IMR-90 (cell line): Measurements from ENCODE around the gene EXOC4. TPM values are rescaled to one million over a fixed set of nuclear protein-coding genes. Genes with fewer than 3 reads are reported as not detected.

Experiments used
- ATAC-seq: fragments of 200-7000 bp; cut with Tn5 transposase; 2 replicates; pipeline ENCODE4 v1.9.1; 2020; ENCODE audit warnings: low read depth, mild to moderate bottlenecking, moderate library complexity
- BruUV-seq: library from RNA; stranded (reverse); fragments of 400-500 nt; replicated peaks from 2 replicates; lab custom pipeline; 2021; lab: Mats Ljungman, UMichigan
- CTCF ChIA-PET: fragments of 300-600 bp; formaldehyde crosslinking; extraction: SDS; loops from one replicate; lab custom pipeline; 2021; ENCODE audit warnings: antibody characterized with exemption; lab: Yijun Ruan, JAX
- POLR2A ChIA-PET: fragments of 300-600 bp; sonication (Branson Sonifier 250); formaldehyde crosslinking; loops from one replicate; lab custom pipeline; 2022; ENCODE audit warnings: antibody characterized with exemption; ENCODE audit not compliant: unreplicated experiment; lab: Charles Lee
- DNase-seq: peaks from one replicate; pipeline ENCODE4 v3.0.0; 2013
- H2AFZ ChIP-seq: replicated peaks from 2 replicates; pipeline ENCODE3; 2013; ENCODE audit warnings: low read length, mild to moderate bottlenecking; ENCODE audit not compliant: poor library complexity
- H2AK5ac ChIP-seq: 2 replicates; pipeline ENCODE4 v1.6.1; 2013; ENCODE audit warnings: low read depth, low read length, inconsistent platforms
- H2AK9ac ChIP-seq: replicated peaks from 2 replicates; pipeline ENCODE3; 2013; ENCODE audit warnings: mild to moderate bottlenecking, low read depth, low read length, moderate library complexity; ENCODE audit not compliant: poor library complexity
- H2BK120ac ChIP-seq: 2 replicates; pipeline ENCODE4 v1.6.1; 2013; ENCODE audit warnings: low read depth, low read length, inconsistent platforms
- H2BK15ac ChIP-seq: 3 replicates; pipeline ENCODE4 v1.6.1; 2013; ENCODE audit warnings: low read depth, low read length, inconsistent platforms
- H2BK20ac ChIP-seq: 2 replicates; pipeline ENCODE4 v1.6.1; 2013; ENCODE audit warnings: low read depth, mild to moderate bottlenecking, inconsistent platforms, low read length, moderate library complexity
- H2BK5ac ChIP-seq: 2 replicates; pipeline ENCODE4 v1.6.1; 2013; ENCODE audit warnings: mild to moderate bottlenecking, low read depth, low read length, inconsistent platforms; ENCODE audit not compliant: poor library complexity, severe bottlenecking
- H3K14ac ChIP-seq: replicated peaks from 2 replicates; pipeline ENCODE4 v1.6.1; 2013; ENCODE audit warnings: low read depth, low read length, inconsistent platforms
- H3K18ac ChIP-seq: 2 replicates; pipeline ENCODE4 v1.6.1; 2013; ENCODE audit warnings: low read depth, low read length, control low read depth
- H3K23ac ChIP-seq: 2 replicates; pipeline ENCODE4 v1.6.1; 2013; ENCODE audit warnings: low read depth, low read length, inconsistent platforms
- H3K27ac ChIP-seq: 2 replicates; pipeline ENCODE4 v1.5.1; 2013; ENCODE audit warnings: mild to moderate bottlenecking, control low read depth, low read length; ENCODE audit not compliant: insufficient read depth
- H3K27me3 ChIP-seq: 2 replicates; pipeline ENCODE4 v1.6.1; 2013; ENCODE audit warnings: low read length; ENCODE audit not compliant: control insufficient read depth, insufficient read depth
- H3K36me3 ChIP-seq: 2 replicates; pipeline ENCODE4 v1.6.1; 2013; ENCODE audit warnings: low read length, mixed read lengths; ENCODE audit not compliant: control insufficient read depth, insufficient read depth
- H3K4ac ChIP-seq: 2 replicates; pipeline ENCODE4 v1.6.1; 2013; ENCODE audit warnings: low read depth, low read length, inconsistent platforms
- H3K4me1 ChIP-seq: 2 replicates; pipeline ENCODE4 v1.6.1; 2013; ENCODE audit warnings: low read length, mixed read lengths; ENCODE audit not compliant: control insufficient read depth, insufficient read depth
- H3K4me2 ChIP-seq: 2 replicates; pipeline ENCODE4 v1.6.1; 2013; ENCODE audit warnings: low read depth, mild to moderate bottlenecking, control low read depth, low read length, moderate library complexity
- H3K4me3 ChIP-seq: 2 replicates; pipeline ENCODE4 v1.5.1; 2013; ENCODE audit warnings: low read depth, mild to moderate bottlenecking, control low read depth, low read length, moderate library complexity; ENCODE audit not compliant: insufficient read depth
- H3K56ac ChIP-seq: 2 replicates; pipeline ENCODE4 v1.6.1; 2013; ENCODE audit warnings: low read length, inconsistent platforms; ENCODE audit not compliant: insufficient read depth; ENCODE audit errors: extremely low read depth
- H3K79me1 ChIP-seq, 2 experiments: 2 replicates each; pipeline ENCODE4 v1.6.1; 2013; ENCODE audit warnings: low read length in 2 of 2, inconsistent platforms in 1 of 2, low read depth in 1 of 2
- H3K9ac ChIP-seq: 2 replicates; pipeline ENCODE4 v1.6.1; 2013; ENCODE audit warnings: low read depth, low read length, control low read depth
- H3K9me1 ChIP-seq: 2 replicates; pipeline ENCODE4 v1.6.1; 2013; ENCODE audit warnings: low read length, inconsistent platforms; ENCODE audit not compliant: insufficient read depth
- H3K9me3 ChIP-seq: 2 replicates; pipeline ENCODE4 v1.6.1; 2013; ENCODE audit warnings: low read length; ENCODE audit not compliant: control insufficient read depth, insufficient read depth
- H4K20me1 ChIP-seq: 2 replicates; pipeline ENCODE4 v1.6.1; 2013; ENCODE audit warnings: low read length, inconsistent platforms; ENCODE audit not compliant: insufficient read depth
- H4K5ac ChIP-seq: 2 replicates; pipeline ENCODE4 v1.6.1; 2013; ENCODE audit warnings: mild to moderate bottlenecking, low read depth, low read length, control low read depth
- H4K8ac ChIP-seq, 2 experiments: 2 replicates each; pipeline ENCODE4 v1.6.1; 2013; ENCODE audit warnings: low read depth in 2 of 2, low read length in 2 of 2, control low read depth in 1 of 2, inconsistent platforms in 1 of 2
- H4K91ac ChIP-seq: 2 replicates; pipeline ENCODE4 v1.6.1; 2013; ENCODE audit warnings: low read depth, low read length, inconsistent platforms; ENCODE audit not compliant: insufficient read depth
- BHLHE40 ChIP-seq: fragments of 150-350 bp; IDR thresholded peaks from 2 replicates; pipeline ENCODE4 v1.6.1; 2016; ENCODE audit warnings: mild to moderate bottlenecking, low read depth, low read length
- CEBPB ChIP-seq: IDR thresholded peaks from 2 replicates; pipeline ENCODE4 v1.6.1; 2012; ENCODE audit warnings: low read depth, low read length, improper control_type of control experiment
- CHD1 ChIP-seq: IDR thresholded peaks from 2 replicates; pipeline ENCODE4 v1.6.1; 2012; ENCODE audit warnings: low read depth, low read length, improper control_type of control experiment
- FOS ChIP-seq: fragments of 150-350 bp; IDR thresholded peaks from 2 replicates; pipeline ENCODE4 v1.6.1; 2016; ENCODE audit warnings: low read depth, low read length
- MAFK ChIP-seq: IDR thresholded peaks from 2 replicates; pipeline ENCODE4 v1.6.1; 2012; ENCODE audit warnings: low read depth, low read length, improper control_type of control experiment
- MAZ ChIP-seq: IDR thresholded peaks from 2 replicates; pipeline ENCODE4 v1.6.1; 2012; ENCODE audit warnings: low read depth, mild to moderate bottlenecking, low read length, improper control_type of control experiment, moderate library complexity, borderline replicate concordance
- MXI1 ChIP-seq: IDR thresholded peaks from 2 replicates; pipeline ENCODE4 v1.6.1; 2012; ENCODE audit warnings: low read depth, mild to moderate bottlenecking, low read length, moderate library complexity, borderline replicate concordance
- NFE2L2 ChIP-seq: fragments of 150-350 bp; IDR thresholded peaks from 2 replicates; pipeline ENCODE4 v1.6.1; 2016; ENCODE audit warnings: low read depth, mild to moderate bottlenecking, low read length
- POLR2A ChIP-seq: IDR thresholded peaks from 2 replicates; pipeline ENCODE4 v1.6.1; 2012; ENCODE audit warnings: mild to moderate bottlenecking, low read depth, low read length
- RAD21 ChIP-seq: IDR thresholded peaks from 2 replicates; pipeline ENCODE4 v1.6.1; 2012; ENCODE audit warnings: low read length, improper control_type of control experiment
- RCOR1 ChIP-seq: IDR thresholded peaks from 2 replicates; pipeline ENCODE4 v1.6.1; 2012; ENCODE audit warnings: mild to moderate bottlenecking, low read length, improper control_type of control experiment; ENCODE audit not compliant: insufficient replicate concordance
- RFX5 ChIP-seq: IDR thresholded peaks from 2 replicates; pipeline ENCODE4 v1.8.0; 2012; ENCODE audit warnings: low read depth, mild to moderate bottlenecking, low read length, moderate library complexity
- SMC3 ChIP-seq: fragments of 150-350 bp; IDR thresholded peaks from 2 replicates; pipeline ENCODE4 v1.6.1; 2016; ENCODE audit warnings: low read depth, mild to moderate bottlenecking, antibody characterized with exemption, low read length, moderate library complexity
- WGBS, 2 experiments: methylation state at CpG; one replicate each; pipeline versions ENCODE4 v1.1.5 to v1.1.7; 2013; ENCODE audit warnings: missing lambda C conversion rate in 2 of 2; ENCODE audit not compliant: insufficient read length in 1 of 2; ENCODE audit errors: extremely low coverage in 2 of 2; 5-methylcytosine and 5-hydroxymethylcytosine counted together
- dilution Hi-C: fragments of 300-500 bp; cut with HindIII; formaldehyde crosslinking; loops from one replicate; pipeline ENCODE4 v1.14.3; 2018; ENCODE audit warnings: low sequenced_read_pairs; ENCODE audit not compliant: unreplicated experiment
- in situ Hi-C: fragments of 300-500 bp; cut with MboI; formaldehyde crosslinking; loops from 3 replicates; pipeline ENCODE4 v1.14.3; 2019; ENCODE audit warnings: low sequenced_read_pairs, inconsistent platforms, mixed read lengths
- intact Hi-C: fragments of 100-400 bp; cut with micrococcal nuclease; formaldehyde crosslinking; loops from 2 replicates; pipeline ENCODE4 v1.10.0; 2022
- polyA plus RNA-seq, 3 experiments: library from polyadenylated mRNA; depleted of rRNA; stranded (reverse); fragments of >200 nt; gene quantifications; 2 replicates each; pipeline ENCODE4 v1.2.3, GENCODE V29; 2012; ENCODE audit warnings: low replicate concordance in 1 of 3
- total RNA-seq: library from RNA; depleted of rRNA; stranded (reverse); fragments of >200 nt; gene quantifications from 2 replicates; pipeline ENCODE4 v1.2.3, GENCODE V29; 2012
- TF ChIP-seq, protein P1 (sequence below): conservative IDR thresholded peaks from 2 replicates; pipeline ENCODE4 v1.5.1; 2012; ENCODE audit warnings: mild to moderate bottlenecking, low read depth, low read length, improper control_type of control experiment
- TF ChIP-seq, protein P2 (sequence below): fragments of 150-350 bp; IDR thresholded peaks from 2 replicates; pipeline ENCODE4 v1.6.1; 2016; ENCODE audit warnings: low read depth, mild to moderate bottlenecking, low read length, moderate library complexity, borderline replicate concordance
- TF ChIP-seq, protein P3 (sequence below): fragments of 150-350 bp; IDR thresholded peaks from 2 replicates; pipeline ENCODE4 v1.6.1; 2017; ENCODE audit warnings: mild to moderate bottlenecking, antibody characterized with exemption, low read length, low read depth

Gene EXOC4
- total and polyA plus RNA-seq, 2 of the 4 experiments (the other 2 are of a cell fraction) = 25.4 to 94.6 TPM

DNA sequence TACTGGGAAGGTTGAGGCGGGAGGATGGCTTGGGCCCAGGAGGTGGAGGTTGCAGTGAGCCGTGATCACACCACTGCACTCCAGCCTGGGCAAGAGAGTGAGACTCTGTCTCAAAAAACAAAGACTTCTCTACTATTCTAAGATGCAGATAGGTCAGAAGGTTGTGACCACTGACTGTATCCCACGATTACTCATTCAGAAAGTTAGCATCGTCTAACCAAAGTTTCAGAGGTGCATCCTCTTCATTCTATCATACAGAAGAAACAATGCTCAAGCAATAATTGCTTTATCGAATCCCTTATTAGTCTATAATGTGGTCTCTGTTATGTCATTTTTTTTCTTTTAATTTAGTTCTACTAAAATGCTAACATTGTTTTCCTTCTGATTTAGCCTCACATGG is 525.6 kb downstream of the EXOC4 start:
- intact Hi-C loops = no loop called here
- no peak overlapping the region for H2BK120ac ChIP-seq
- CTCF ChIA-PET = no interaction called here

More for the DNA sequence above, 525.6 kb downstream of the EXOC4 start:
- Histone ChIP-seq H3K23ac (no peak overlapping the region), H3K4me3 (no peak overlapping the region), H4K91ac (no peak overlapping the region), H3K56ac (no peak overlapping the region), H3K4me1 (no peaks in the 10 kb centered on the region), H3K9me1 (no peaks in the 10 kb centered on the region), H3K79me1 (no peaks in the 10 kb centered on the region), H3K27me3 (no peaks in the 10 kb centered on the region), H3K14ac (no peak overlapping the region), H3K9me3 (no peaks in the 10 kb centered on the region), H3K9ac (no peak overlapping the region), H2AK9ac (no peak overlapping the region), H3K4me2 (no peak overlapping the region), H3K27ac (no peak overlapping the region), H4K8ac (no peak overlapping the region), H4K20me1 (no peaks in the 10 kb centered on the region), H2BK20ac (no peak overlapping the region), H3K4ac (no peak overlapping the region), H2BK5ac (no peak overlapping the region), H4K5ac (no peak overlapping the region), H2AK5ac (no peak overlapping the region), H3K18ac (no peak overlapping the region), H2BK15ac (no peak overlapping the region), H2AFZ (no peak overlapping the region), H3K36me3 (no peaks in the 10 kb centered on the region)
- in situ Hi-C loops = no loop called here
- POLR2A ChIA-PET = no interaction called here
- WGBS, 2 experiments = 100% methylated on average over 1 of the region's 5 CpGs; no CpG with 5 or more reads in 1 of the 2 experiments
- ATAC-seq (no peak), DNase-seq (no peak)
- no peak for TF ChIP-seq RCOR1
- TF ChIP-seq FOS = no peak
- TF ChIP-seq MXI1 = no peak
- no peak for TF ChIP-seq SMC3
- TF ChIP-seq MAZ = no peak
- TF ChIP-seq CHD1 = no peak
- TF ChIP-seq CEBPB = no peak
- TF ChIP-seq BHLHE40 = no peak
- TF ChIP-seq, protein P1, sequence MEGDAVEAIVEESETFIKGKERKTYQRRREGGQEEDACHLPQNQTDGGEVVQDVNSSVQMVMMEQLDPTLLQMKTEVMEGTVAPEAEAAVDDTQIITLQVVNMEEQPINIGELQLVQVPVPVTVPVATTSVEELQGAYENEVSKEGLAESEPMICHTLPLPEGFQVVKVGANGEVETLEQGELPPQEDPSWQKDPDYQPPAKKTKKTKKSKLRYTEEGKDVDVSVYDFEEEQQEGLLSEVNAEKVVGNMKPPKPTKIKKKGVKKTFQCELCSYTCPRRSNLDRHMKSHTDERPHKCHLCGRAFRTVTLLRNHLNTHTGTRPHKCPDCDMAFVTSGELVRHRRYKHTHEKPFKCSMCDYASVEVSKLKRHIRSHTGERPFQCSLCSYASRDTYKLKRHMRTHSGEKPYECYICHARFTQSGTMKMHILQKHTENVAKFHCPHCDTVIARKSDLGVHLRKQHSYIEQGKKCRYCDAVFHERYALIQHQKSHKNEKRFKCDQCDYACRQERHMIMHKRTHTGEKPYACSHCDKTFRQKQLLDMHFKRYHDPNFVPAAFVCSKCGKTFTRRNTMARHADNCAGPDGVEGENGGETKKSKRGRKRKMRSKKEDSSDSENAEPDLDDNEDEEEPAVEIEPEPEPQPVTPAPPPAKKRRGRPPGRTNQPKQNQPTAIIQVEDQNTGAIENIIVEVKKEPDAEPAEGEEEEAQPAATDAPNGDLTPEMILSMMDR = no peak
- no peak for TF ChIP-seq POLR2A
- no peak for TF ChIP-seq RAD21
- no peak for TF ChIP-seq RFX5
- TF ChIP-seq NFE2L2 = no peak
- TF ChIP-seq, protein P2, sequence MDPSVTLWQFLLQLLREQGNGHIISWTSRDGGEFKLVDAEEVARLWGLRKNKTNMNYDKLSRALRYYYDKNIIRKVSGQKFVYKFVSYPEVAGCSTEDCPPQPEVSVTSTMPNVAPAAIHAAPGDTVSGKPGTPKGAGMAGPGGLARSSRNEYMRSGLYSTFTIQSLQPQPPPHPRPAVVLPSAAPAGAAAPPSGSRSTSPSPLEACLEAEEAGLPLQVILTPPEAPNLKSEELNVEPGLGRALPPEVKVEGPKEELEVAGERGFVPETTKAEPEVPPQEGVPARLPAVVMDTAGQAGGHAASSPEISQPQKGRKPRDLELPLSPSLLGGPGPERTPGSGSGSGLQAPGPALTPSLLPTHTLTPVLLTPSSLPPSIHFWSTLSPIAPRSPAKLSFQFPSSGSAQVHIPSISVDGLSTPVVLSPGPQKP = no peak
- TF ChIP-seq, protein P3, sequence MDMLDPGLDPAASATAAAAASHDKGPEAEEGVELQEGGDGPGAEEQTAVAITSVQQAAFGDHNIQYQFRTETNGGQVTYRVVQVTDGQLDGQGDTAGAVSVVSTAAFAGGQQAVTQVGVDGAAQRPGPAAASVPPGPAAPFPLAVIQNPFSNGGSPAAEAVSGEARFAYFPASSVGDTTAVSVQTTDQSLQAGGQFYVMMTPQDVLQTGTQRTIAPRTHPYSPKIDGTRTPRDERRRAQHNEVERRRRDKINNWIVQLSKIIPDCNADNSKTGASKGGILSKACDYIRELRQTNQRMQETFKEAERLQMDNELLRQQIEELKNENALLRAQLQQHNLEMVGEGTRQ = no peak
- TF ChIP-seq MAFK = no peak
- no TSS peak for BruUV-seq
- dilution Hi-C loops = no loop called here
